Activated T-helper 2 cell treated with anti-CD3 and anti-CD28 coated beads, Interferon-gamma antibody, Interleukin-2, Interleukin-4, amounts not matched to agents 10 μg/mL and 5 μg/mL and 100 μg/mL, durations not matched to agents 14 hours and 24 hours and 36 hours (primary cell): ENCODE data around the gene HSPA1A. TPM values are rescaled to one million over a fixed set of nuclear protein-coding genes. Genes with fewer than 3 reads are reported as not detected.
"Not testable (repeated sequence)": the region's sequence is repeated elsewhere in the genome, so short reads cannot be mapped to it uniquely, and the experiment has no call there.

ENCODE experiments used
- DNase-seq: peaks from one replicate; pipeline ENCODE4 v3.0.0; 2021; ENCODE audit warnings: low spot score
- H3K27ac Mint-ChIP-seq: one replicate; pipeline ENCODE4 v1.8.0; 2021; ENCODE audit warnings: mixed read lengths
- H3K27me3 Mint-ChIP-seq: one replicate; pipeline ENCODE4 v1.8.0; 2021; ENCODE audit warnings: low read depth, mixed read lengths
- H3K36me3 Mint-ChIP-seq: one replicate; pipeline ENCODE4 v1.8.0; 2021; ENCODE audit warnings: low read depth, mixed read lengths
- H3K4me1 Mint-ChIP-seq: one replicate; pipeline ENCODE4 v1.8.0; 2021; ENCODE audit warnings: low read depth, mixed read lengths
- H3K4me3 Mint-ChIP-seq: one replicate; pipeline ENCODE4 v1.8.0; 2021; ENCODE audit warnings: low read depth, mild to moderate bottlenecking, moderate library complexity, mixed read lengths
- H3K9me3 Mint-ChIP-seq: one replicate; pipeline ENCODE4 v1.8.0; 2021; ENCODE audit warnings: mixed read lengths
- intact Hi-C: fragments of 100-400 bp; cut with micrococcal nuclease; formaldehyde crosslinking; loops from one replicate; pipeline ENCODE4 v1.15.1; 2023
- total RNA-seq: library from RNA; stranded (reverse); gene quantifications from 2 replicates; pipeline ENCODE4 v1.2.3, GENCODE V29; 2022

HSPA1A gene
- total RNA-seq, 1 donor from 2014 or later = 118 TPM

DNA sequence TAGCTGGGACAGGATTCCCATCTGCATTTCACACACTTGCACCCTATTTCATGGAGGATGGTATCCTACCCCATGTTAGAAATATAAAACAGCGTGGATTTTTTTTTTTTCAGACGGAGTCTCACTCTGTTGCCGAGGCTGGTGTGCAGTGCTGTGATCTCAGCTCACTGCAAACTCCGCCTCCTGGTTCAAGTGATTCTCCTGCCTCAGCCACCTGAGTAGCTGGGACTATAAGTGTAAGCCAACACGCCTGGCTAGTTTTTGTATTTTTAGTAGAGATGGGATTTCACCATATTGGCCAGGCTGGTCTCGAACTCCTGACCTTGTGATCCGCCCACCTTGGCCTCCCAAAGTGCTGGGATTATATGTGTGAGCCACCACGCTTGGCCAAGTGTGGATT lies 42.4 kb downstream of the HSPA1A start:
- H3K4me3 Mint-ChIP-seq, H3K9me3 Mint-ChIP-seq, DNase-seq, H3K27ac Mint-ChIP-seq, H3K27me3 Mint-ChIP-seq, intact Hi-C loops, H3K4me1 Mint-ChIP-seq: not testable (repeated sequence)
- H3K36me3 Mint-ChIP-seq = peaks cover 13% of the 10 kb centered on the region

DNA sequence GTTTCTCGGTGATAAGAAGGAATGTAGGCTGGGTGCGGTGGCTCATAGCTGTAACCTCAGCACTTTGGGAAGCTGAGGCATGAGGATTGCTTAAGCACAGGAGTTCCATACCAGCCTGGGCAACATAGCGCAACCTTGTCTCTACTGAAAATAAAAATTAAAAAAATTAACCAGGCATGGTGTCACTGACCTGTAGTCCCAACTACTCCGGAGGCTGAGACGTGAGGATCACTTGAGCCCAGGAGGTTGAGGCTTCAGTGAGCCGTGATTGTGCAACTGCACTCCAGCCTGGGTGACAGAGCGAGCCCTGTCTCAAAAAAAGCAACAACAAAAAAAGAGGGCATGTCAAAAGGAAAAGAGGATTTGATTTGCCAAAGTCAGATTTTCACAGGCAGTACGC lies 43.4 kb downstream of the HSPA1A start:
- intact Hi-C loops = no loop called here

GRCh38 chr6:31859923-31860322 lies 44.6 kb downstream of the HSPA1A start:
- intact Hi-C loops = loop anchor here (5.0 kb wide), 1 partner anchor 38 kb away; no protein-coding TSS in a partner anchor

More for the DNA sequence above, 43.4 kb downstream of the HSPA1A start:
- Mint-ChIP-seq H3K27ac (no peak overlapping the region), H3K9me3 (no peaks in the 10 kb centered on the region), H3K4me3 (no peak overlapping the region), H3K27me3 (no peaks in the 10 kb centered on the region), H3K4me1 (peaks cover 7% of the 10 kb centered on the region), H3K36me3 (peaks cover 13% of the 10 kb centered on the region)
- DNase-seq = no peak

DNA sequence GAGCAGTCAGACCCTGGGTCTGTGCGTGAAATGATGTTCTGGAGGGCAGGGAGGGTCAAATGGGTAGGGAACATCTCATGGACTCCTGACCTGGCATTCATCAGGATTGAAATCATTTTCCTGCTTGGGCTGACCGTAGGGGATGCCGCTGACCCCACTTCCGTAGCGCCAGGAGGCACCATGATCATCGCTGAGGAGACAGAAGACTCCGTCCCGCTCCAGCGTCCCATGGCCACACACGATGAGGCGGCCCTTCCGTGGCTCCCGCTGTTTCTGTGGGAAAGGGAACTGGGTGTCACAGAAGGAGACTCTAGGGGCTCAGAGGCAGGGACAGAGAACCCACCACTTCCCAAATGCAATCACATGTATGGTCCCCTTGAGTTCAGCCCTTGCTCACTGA lies 45.0 kb downstream of the HSPA1A start:
- Mint-ChIP-seq H3K27me3 (no peaks in the 10 kb centered on the region), H3K4me1 (peaks cover 13% of the 10 kb centered on the region), H3K9me3 (no peaks in the 10 kb centered on the region), H3K36me3 (peaks cover 13% of the 10 kb centered on the region), H3K4me3 (no peak overlapping the region), H3K27ac (no peak overlapping the region)
- intact Hi-C loops = loop anchor here (5.0 kb wide), 1 partner anchor 38 kb away; no protein-coding TSS in a partner anchor
- no peak for DNase-seq

More at GRCh38 chr6:31859923-31860322, 44.6 kb downstream of the HSPA1A start:
- Mint-ChIP-seq H3K9me3 (no peaks in the 10 kb centered on the region), H3K4me1 (peaks cover 11% of the 10 kb centered on the region), H3K27me3 (no peaks in the 10 kb centered on the region), H3K4me3 (peak overlapping the region; percentile 6), H3K27ac (no peak overlapping the region), H3K36me3 (peaks cover 13% of the 10 kb centered on the region)
- no peak for DNase-seq

GRCh38 chr6:31861150-31861549 lies 45.8 kb downstream of the HSPA1A start:
- intact Hi-C loops = loop anchor here (5.0 kb wide), 1 partner anchor 39 kb away; no protein-coding TSS in a partner anchor
- Mint-ChIP-seq H3K36me3 (peaks cover 13% of the 10 kb centered on the region), H3K27ac (no peak overlapping the region), H3K4me3 (peak overlapping the region; percentile 97), H3K27me3 (no peaks in the 10 kb centered on the region), H3K4me1 (peaks cover 13% of the 10 kb centered on the region), H3K9me3 (no peaks in the 10 kb centered on the region)
- no peak for DNase-seq

DNA sequence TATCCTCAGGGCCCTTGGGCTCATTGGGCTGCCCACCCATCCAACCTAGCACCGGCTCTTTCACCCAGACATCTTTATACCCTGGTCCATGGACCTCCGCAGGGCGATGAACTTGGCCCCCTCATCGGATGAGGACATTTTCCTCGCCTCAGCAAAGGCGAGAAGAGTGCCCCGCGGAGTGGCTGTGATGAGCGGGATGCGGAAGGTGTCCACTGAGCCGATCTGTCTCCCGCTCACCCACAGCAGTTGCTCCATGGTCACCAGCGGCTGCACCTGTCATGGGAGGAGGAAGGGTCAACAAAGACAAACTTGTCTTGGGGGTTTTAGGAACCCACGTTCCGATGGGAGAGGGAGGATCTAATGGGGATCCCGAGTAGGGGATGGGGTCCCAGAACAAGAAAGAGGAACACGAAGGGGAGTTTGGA lies 46.6 kb downstream of the HSPA1A start:
- DNase-seq = no peak
- Mint-ChIP-seq H3K9me3 (no peaks in the 10 kb centered on the region), H3K4me3 (peak overlapping the region; percentile 97), H3K27ac (peak overlapping the region; percentile 93), H3K4me1 (peaks cover 13% of the 10 kb centered on the region), H3K36me3 (peaks cover 13% of the 10 kb centered on the region), H3K27me3 (no peaks in the 10 kb centered on the region)
- intact Hi-C loops = loop anchor here (2.0 to 5.0 kb wide), 2 partner anchors 35 to 40 kb away; partner anchors contain the start of gene EHMT2

DNA sequence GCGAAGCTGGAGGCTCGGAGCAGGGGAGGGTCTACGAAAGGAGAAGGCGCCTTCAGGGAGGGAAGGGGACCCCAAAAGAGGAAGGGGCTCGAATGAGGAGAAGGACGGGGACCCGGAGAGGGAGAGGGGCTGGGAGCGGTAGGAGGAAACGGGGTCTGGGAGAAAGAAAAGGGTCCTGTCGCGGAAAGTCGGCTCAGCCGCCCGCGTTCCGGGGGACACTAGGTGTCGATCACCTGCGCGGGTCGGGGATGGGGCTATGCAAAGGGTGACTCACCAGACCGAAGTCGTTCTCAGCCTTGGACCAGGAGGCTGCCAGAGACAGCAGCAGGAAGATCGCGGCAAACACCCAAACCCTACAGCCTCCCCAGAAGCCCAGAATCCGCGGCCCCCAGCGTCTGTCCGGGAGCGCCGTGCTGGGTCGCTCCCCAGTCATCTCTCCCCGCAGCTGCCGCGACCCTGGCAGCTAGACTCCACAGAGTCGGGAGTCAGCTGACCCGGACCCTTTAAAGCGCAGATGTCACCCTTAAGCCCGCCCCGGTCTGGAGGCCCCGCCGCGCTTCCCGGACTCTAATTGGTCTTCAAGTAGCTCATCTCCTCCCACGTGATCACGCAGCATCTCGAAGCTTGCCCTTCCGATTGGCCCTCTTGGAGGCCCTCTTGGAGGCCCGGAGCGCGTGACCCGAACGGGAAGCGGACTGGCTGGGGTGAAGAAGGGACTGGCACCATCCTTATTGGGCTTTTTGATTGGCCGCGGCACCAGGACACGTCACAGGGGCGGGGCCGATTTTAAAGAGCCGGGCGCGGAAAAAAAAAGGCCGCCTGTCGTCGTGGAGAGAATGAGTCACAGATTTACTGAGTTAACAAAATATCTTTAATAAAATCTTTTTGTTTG lies 47.2 kb downstream of the HSPA1A start, which contains the start of gene NEU1:
TSS of gene NEU1 (minus strand) at position 478 of the 892 bp plus-strand sequence. CDS start at position 433, 45 bp downstream.
- Mint-ChIP-seq H3K27me3 (no peaks in the 10 kb centered on the region), H3K4me3 (peak within 1 kb of the TSS; percentile 97), H3K27ac (peak within 1 kb of the TSS; percentile 93), H3K36me3 (peaks cover 13% of the 10 kb centered on the region), H3K9me3 (no peaks in the 10 kb centered on the region), H3K4me1 (peaks cover 13% of the 10 kb centered on the region)
- DNase-seq = peak; percentile 100
- intact Hi-C loops = loop anchor here (1.0 to 5.0 kb wide), 5 partner anchors 28 to 242 kb away; partner anchors contain the start of genes EHMT2 and PRRC2A

DNA sequence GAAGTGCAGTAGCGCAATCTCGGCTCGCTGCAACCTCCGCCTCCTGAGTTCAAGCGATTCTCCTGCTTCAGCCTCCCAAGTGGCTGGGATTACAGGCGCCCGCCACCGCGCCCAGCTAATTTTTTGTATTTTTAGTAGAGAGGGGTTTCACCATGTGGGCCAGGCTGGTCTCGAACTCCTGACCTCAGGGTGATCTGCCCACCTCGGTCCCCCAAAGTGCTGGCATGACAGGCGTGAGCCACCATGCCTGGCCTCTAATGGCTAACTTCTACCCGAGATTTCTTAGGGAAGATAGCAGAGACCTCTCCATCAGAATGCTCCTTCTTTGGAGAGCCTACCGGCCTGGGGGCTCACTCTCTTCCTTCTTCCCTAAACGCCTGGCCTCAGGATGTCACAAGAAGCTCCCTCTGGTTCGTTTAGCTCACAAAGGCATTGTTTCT lies 48.8 kb downstream of the HSPA1A start:
- Mint-ChIP-seq H3K4me3 (peak overlapping the region; percentile 97), H3K27ac (peak overlapping the region; percentile 93), H3K4me1 (peaks cover 13% of the 10 kb centered on the region)
- DNase-seq, H3K36me3 Mint-ChIP-seq, H3K9me3 Mint-ChIP-seq, H3K27me3 Mint-ChIP-seq: not testable (repeated sequence)
- intact Hi-C loops = loop anchor here (5.0 kb wide), 1 partner anchor 42 kb away; no protein-coding TSS in a partner anchor

DNA sequence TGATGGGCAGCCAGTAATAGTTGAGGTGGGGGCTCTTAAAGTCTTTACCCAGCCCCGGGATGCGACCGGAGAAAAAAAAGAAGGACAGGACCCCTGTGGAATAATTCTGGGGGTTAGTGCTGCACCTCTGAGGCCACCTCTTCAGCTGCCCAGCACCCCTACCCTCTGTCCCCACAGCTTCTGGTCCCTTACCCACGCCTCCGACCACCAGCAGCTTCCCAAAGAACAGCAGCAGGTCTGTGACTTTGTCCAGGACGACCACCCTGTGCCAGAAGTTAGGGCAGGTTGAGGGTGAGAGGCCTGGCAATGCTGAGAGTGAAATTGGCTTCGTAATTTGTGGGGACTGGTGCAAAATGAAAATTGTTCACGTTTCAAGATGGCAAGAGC lies 49.5 kb downstream of the HSPA1A start:
- Mint-ChIP-seq H3K36me3 (peaks cover 4% of the 10 kb centered on the region), H3K27me3 (no peaks in the 10 kb centered on the region), H3K4me3 (peak overlapping the region; percentile 38), H3K9me3 (no peaks in the 10 kb centered on the region), H3K4me1 (peaks cover 13% of the 10 kb centered on the region), H3K27ac (no peak overlapping the region)
- intact Hi-C loops = loop anchor here (5.0 kb wide), 1 partner anchor 43 kb away; no protein-coding TSS in a partner anchor
- DNase-seq = no peak

GRCh38 chr6:31865205-31866118 lies 50.1 kb downstream of the HSPA1A start:
- DNase-seq = no peak
- no peaks in the 10 kb centered on the region for H3K36me3 Mint-ChIP-seq
- no peaks in the 10 kb centered on the region for H3K27me3 Mint-ChIP-seq
- H3K9me3 Mint-ChIP-seq = no peaks in the 10 kb centered on the region
- intact Hi-C loops = no loop called here
- H3K4me1 Mint-ChIP-seq = peaks cover 13% of the 10 kb centered on the region
- peak overlapping the region; percentile 38 for H3K4me3 Mint-ChIP-seq
- H3K27ac Mint-ChIP-seq = no peak overlapping the region
